Suprapubic skin (tissue), 3 donors: ENCODE measurements around the gene DCBLD1.

Experiments used
- POLR2A ChIP-seq, 2 donors: fragments of 450-650 bp; IDR thresholded peaks; one replicate each; pipeline ENCODE4 v1.6.1; 2017; ENCODE audit warnings: antibody characterized with exemption in 2 of 2, mild to moderate bottlenecking in 2 of 2, moderate library complexity in 2 of 2
- TF ChIP-seq, protein P1 (sequence below), 2 donors: fragments of 200-600 bp in 1 of 2; fragments of 450-650 bp in 1 of 2; sonication (generic) in 1 of 2; IDR thresholded peaks; one replicate each; pipeline ENCODE4 v1.5.1; 2016 to 2019; ENCODE audit warnings: antibody characterized with exemption in 2 of 2, mild to moderate bottlenecking in 1 of 2, moderate library complexity in 1 of 2

GRCh38 chr6:117534974-117535373 lies 52.5 kb downstream of the DCBLD1 start:
- TF ChIP-seq, protein P1, sequence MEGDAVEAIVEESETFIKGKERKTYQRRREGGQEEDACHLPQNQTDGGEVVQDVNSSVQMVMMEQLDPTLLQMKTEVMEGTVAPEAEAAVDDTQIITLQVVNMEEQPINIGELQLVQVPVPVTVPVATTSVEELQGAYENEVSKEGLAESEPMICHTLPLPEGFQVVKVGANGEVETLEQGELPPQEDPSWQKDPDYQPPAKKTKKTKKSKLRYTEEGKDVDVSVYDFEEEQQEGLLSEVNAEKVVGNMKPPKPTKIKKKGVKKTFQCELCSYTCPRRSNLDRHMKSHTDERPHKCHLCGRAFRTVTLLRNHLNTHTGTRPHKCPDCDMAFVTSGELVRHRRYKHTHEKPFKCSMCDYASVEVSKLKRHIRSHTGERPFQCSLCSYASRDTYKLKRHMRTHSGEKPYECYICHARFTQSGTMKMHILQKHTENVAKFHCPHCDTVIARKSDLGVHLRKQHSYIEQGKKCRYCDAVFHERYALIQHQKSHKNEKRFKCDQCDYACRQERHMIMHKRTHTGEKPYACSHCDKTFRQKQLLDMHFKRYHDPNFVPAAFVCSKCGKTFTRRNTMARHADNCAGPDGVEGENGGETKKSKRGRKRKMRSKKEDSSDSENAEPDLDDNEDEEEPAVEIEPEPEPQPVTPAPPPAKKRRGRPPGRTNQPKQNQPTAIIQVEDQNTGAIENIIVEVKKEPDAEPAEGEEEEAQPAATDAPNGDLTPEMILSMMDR (IDR thresholded peaks at IDR 0.05), result no peak
- TF ChIP-seq POLR2A (IDR thresholded peaks at IDR 0.05), result no peak
